Stimulated activated CD4-positive, alpha-beta T cell treated with anti-CD3 and anti-CD28 coated beads, Interleukin-4, amount 100 ng/mL, for 24 hours (primary cell): ENCODE data around the gene IGSF3.
"Not testable (repeated sequence)": the region's sequence is repeated elsewhere in the genome, so short reads cannot be mapped to it uniquely, and the experiment has no call there.

Experiments
- DNase-seq: peaks from one replicate; pipeline ENCODE4 v3.0.0-alpha.2; 2020

The IGSF3 gene

DNA sequence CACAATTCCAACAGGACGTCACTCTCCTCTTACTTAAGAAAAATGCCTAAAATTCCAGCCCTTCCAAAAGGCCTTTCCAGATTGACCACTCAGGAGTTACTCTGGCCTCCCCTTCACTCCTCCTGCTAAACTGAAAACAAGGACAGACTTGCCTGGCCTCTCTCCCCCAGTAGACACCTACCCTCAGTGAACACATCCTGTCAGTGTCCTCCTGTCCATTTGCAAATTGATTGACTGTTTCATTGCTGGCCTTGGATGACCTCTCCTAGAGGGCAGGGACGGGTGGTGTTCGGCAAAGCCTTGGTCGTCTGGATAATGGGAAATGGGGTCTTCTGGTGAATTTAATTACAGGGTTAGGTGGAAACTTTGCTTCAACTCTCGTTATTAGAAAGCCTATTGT, 8.9 kb downstream of the IGSF3 start:
- not testable (repeated sequence) for DNase-seq

DNA sequence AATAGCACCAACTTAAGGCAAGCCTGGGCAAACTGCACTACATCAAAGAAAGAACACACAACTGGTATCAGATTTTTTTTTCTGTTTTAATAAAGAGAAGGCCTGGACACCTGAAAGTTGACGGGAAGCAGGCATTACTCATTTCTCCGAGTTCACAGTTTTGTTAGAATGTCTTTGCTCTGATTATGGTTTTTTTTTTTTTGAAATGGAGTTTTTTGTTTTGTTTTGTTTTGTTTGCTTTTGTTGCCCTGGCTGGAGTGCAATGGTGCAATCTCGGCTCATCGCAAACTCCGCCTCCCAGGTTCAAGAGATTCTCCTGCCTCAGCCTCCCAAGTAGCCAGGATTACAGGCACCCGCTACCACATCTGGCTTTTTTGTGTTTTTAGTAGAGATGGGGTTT, 9.7 kb downstream of the IGSF3 start:
- not testable (repeated sequence) for DNase-seq

DNA sequence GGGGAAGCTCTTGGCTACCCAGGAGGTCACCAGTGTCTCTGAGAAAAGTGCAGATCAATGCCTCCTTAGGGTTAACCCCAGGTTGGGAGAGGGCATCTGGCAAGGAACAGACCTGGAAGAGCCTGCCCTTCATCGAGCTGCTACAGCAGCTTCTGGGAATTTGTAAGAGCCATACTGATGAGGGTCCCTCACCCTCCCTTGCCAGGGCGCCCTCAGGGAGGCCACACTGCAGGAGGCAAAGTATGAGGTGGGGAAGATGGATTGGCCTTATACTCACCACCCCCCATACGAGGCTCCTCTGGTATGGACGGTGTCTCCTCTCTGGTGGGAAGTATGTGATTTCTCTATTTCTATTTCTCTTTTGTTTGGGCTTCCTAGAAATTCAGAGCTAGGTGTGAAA, 13.2 kb downstream of the IGSF3 start:
- no peak for DNase-seq

DNA sequence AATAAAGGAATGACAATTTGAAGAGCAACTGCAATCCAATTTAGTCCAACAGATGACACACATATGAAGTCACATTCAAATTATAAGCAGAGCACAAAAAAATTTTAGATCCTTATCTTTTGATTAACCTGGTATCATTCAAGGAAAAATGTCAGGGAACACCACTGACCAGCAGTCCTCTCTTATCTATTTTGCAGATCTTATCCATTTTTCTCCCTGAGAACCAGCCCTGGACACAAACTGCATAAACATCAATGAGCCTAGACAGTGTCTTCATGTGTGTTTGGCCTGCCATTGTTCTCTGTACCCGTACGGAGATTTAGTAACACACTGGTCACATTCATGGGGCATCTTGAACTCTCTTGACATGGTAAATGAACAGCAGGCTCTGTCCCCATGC, 14.9 kb downstream of the IGSF3 start:
- DNase-seq, result not testable (repeated sequence)

DNA sequence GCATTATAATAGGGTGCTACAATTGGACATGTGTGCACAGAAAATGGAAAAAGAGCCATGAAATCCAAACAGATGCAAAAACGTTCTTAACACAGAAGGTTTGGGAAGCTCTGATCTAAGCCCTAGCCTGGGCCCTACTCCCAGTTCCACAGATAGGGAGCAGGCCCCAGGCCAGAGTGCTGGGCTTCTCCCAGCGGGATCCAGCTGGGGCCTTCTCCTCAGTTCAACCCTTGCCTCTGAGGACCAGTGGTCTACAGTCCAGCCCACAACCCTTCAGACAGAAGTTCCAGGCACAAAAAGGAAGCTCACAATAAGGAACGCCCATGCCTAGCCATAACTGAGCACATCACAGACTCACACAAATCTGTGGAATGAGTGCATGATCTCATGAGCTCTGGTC, 16.8 kb downstream of the IGSF3 start:
- DNase-seq, result not testable (repeated sequence)

DNA sequence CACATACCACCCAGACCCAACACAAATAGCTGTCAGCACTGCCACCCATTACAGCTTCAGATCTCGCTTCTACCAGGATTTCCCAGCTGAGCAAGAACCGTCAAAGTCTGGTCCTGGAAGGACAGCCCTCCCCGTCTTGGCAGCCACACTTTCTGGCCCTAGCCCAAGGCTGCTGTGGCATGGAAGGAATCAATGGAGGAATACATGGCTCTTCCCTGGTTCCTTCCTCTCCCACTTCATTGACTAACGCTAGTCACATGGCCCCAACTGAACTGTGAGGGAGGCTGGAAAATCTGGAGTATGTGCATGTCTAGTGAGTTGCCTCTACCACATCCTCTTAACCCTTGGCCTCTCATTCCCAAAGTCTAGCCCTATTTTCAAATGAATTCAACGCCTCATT, 18.5 kb downstream of the IGSF3 start:
- DNase-seq, result not testable (repeated sequence)

DNA sequence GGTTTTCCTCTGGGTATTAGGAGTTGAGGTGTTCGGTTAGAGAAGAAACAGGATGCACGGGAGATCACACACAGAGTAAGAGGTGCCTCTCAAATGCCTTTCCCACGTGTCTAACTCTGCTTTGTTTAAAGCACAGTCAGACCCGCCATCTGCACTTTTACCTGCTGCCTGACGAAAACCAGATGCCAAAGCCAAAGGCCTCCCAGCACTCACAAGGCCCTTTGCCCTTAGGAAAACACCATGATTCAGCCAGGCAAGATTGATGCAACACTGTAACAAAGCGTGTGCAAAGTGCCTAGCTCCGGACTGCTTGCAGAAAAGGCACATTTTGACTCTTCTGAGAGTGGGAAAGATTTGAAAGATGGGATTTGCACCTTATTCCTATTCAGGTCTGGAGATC, 19.2 kb downstream of the IGSF3 start:
- not testable (repeated sequence) for DNase-seq

DNA sequence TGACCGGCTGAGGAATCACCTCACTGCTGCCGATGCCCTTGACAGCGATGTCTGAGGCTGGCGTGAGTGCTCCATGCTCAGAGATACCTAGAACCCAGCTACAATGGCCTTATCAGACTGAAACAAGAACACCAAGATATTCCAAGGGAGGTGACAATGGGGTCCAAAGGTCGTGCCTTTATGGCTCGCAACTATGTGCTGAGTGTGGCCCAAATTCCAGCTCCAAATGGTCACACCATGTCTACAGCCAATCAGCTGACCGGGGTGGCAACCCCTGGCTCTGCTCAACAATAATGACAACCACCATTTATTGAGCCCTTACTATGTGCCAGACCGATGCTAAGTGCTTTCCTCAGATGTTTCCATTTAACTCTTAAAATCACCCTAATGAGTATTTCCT, 20.3 kb downstream of the IGSF3 start:
- DNase-seq, result not testable (repeated sequence)

DNA sequence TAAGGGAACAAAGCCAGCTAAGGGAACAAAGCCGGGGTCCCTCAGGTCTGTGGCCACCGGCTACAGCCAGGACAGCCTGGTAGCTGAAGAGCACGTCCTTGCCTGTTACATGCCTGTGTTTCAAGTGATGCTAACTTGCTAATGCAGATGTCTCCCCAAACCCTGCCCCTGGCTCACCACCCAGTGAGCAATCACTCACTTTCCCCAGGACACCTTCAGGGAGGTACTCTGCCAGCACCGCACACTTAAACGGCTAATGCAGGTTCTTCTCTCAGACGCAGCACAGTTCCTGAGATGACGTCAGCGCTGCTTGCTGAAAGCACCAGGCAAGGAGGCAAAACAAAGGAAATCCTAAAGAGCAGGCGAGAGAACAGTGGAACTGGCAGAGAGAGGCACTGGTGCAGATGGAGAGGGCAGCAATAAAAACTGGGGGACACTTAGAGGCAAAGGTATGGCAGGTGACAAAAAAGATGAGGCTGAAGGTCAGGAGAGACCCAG, 20.8 kb downstream of the IGSF3 start:
- DNase-seq, result not testable (repeated sequence)

DNA sequence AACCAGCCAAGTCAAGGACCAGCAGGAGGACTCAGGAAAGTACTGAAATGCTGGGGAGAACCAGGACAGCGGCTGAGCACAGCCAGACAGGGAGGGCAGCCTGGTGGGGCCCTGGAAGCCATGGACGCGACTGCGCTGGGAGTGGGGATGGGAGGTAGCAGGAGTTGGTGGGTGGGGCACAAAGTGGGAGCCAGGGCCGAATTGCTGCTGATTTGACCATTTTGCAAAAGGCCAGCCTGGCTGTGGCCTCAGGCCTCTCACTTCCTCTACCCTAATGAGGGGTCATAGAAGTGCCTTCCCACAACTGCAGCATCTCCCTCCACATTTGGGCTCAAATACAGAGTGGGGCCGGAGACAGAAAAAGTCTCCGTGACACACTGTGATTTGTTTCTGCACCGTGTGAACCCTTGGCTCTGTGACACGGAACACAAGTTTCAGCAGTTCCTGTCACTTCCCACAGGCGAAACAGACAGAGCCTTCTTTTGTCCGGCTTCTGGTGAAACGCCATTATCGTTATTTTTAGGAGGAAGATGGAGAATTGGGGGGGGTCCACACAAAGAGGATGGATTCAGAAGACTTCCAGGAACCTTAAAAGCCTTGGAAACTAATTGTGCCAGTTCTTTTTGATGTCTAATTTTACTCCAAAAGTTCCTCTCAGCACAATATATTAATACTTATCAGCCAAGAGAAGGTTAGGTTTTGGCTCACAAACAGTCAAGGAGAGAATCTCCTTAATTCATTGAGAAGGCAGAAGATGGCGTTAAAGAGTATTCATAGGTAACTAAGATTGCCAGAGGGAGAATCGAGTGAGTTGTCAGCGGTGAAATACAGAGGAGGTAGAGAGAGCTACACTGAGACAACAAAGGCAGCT, 21.5 kb downstream of the IGSF3 start:
- DNase-seq, result not testable (repeated sequence)

DNA sequence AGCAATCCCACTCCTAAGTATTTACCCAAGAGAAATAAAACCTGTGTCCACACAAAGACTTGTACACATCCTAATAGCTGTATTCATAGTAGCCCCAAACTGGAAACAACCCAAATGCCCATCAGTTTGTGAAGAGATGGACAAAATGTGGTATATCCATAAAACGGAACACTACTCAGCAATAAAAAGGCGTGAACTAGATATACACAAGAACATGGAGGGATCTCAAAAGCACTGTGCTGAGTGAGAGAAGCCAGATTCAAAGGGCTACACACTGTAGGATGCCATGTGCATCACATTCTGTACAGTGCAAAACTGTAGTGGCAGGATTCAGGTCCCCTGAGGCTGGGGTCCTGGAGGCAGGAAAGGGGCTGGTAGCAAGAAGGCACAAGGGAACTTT, 22.5 kb downstream of the IGSF3 start:
- DNase-seq, result not testable (repeated sequence)

DNA sequence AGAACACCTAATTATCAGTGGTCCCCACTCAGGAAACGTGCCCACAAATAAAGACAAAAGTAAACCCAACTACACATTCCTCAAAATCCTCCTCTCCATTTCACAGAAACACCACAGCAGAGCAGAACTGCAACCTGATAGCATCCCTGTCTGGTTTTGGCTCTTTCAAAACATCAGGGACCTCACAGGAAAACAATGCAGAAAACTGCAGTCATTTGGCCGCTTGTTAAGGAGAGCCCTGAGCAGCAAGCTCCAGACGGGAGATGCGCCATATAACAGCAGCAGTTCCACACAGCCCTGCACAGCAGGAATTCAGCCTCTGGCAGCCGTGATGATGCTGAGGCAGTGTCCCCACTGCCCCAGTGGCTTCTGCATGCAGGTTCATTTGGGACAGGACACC, 23.4 kb downstream of the IGSF3 start:
- DNase-seq, result not testable (repeated sequence)

DNA sequence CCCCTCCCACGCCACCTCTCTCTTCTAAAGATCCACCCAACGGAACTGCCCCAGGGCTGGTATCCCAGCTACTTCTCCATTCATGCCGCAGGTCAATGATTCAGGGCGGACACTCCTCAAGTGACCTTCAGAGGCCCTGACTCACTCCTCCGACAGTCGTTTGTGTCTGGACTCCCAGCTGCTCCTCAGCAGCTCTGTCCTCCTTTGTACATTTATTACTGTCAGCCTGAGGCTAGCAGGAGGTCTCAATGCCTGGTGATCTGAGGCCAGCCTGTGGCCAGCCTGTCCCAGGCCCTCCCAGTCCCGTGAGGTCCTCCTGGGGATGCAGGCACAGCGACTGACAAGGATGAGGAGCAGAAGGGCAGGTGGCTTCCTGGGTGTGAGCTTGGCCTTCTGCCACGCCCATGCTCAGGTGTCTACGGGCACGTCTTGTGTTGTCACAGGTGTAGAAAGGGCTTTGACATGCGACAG, 24.2 kb downstream of the IGSF3 start:
- not testable (repeated sequence) for DNase-seq

DNA sequence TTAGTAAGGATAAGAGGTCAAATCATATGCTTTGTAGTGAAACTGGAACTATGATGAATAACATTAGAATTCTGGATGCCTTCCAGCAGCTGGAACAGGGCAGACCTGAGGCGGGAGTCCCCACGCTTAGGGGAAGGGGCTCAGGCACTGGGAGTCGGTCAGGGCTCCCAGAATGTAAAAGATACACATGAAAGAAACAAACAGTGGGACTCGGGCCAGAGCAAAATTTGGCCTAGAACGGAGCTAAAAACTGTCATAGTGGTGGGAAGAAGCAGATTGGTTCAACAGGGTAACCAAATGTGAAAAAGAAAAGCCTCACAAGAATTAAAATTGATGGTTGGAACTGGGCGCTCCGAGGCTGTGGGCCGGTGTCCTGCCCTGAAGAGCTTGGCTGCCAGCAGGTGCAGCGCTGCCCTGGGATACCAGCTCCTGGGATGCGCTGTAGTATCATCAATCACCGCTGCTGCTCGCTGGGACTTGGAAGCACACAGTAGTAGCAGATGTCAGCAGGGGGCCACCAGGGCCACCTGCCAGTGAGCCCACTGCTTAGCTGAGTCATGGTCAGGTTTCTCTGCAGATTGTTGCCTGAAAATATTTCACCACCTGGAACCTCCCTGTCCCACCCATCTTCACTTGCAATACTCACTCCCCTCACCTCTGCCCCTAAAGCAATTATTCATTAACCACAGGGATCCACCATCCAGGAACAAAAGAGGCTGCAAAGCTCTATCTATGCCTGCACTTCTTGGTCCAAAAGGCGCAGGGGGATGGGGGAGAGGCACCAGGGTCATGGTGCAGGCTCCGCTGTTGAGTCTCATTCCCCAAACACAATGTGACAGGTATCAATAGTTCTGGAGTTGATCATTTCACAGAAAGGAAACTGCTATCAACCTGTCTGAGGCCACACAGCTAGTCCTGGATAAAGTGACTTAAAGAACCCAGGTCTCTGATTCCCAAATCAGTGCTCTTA, 24.9 kb downstream of the IGSF3 start:
- not testable (repeated sequence) for DNase-seq

DNA sequence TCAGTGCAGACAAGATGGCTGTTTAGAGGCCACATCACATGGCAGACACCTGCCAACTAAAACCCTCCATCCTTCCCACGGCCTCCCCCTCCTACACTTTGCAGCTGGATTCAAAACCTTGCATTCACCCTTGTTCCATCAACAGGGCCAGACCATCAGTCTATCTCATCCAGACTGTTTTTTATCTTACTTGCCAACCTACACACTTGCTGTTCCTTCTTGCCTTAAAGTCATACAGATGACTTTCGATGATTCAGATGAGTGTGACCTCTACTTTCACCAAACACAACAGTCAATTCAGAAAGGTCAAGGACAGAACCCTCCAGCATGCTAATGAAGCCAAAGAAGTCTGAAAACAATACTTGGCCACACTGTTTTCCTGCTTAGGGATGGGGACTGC, 29.9 kb downstream of the IGSF3 start:
- peak; percentile 28 for DNase-seq

DNA sequence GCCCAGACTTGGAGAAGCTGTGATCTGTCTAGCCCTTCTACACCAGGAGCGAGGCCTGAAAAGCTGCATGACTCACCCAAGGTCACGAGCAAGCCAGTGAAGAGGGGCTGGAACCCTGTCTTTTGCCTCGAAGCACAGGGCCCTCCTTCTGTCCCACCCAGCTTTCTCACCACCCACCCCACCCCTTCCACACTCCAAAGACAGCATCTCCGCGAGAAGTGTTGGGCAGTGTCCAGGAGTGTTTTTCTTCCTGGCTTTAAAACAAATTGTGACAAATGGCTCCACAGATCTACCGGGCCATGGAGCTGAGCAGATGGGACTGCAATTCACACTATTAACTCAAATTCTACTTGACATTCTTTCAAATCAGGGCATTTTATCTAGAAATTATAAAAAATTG, 30.9 kb downstream of the IGSF3 start:
- not testable (repeated sequence) for DNase-seq

DNA sequence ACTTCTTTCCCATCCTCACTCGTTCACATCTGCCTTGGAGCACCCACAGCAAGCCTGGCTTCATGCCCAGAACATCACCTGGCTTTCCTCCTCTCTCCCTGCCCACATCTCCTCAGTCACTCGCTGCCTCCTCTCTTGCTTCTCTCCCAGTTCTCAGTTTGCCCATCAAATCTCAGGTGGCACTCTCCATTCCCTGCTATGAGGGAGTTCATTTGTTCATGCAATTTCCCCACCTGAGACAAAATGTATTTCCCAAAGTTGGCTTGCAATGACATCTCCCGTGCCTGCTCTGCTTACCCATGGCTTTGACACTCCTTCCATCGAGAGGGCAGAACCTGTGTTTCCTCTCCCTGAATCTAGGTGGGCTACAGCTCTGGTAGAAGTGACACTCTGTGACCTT, 33.1 kb downstream of the IGSF3 start:
- not testable (repeated sequence) for DNase-seq

DNA sequence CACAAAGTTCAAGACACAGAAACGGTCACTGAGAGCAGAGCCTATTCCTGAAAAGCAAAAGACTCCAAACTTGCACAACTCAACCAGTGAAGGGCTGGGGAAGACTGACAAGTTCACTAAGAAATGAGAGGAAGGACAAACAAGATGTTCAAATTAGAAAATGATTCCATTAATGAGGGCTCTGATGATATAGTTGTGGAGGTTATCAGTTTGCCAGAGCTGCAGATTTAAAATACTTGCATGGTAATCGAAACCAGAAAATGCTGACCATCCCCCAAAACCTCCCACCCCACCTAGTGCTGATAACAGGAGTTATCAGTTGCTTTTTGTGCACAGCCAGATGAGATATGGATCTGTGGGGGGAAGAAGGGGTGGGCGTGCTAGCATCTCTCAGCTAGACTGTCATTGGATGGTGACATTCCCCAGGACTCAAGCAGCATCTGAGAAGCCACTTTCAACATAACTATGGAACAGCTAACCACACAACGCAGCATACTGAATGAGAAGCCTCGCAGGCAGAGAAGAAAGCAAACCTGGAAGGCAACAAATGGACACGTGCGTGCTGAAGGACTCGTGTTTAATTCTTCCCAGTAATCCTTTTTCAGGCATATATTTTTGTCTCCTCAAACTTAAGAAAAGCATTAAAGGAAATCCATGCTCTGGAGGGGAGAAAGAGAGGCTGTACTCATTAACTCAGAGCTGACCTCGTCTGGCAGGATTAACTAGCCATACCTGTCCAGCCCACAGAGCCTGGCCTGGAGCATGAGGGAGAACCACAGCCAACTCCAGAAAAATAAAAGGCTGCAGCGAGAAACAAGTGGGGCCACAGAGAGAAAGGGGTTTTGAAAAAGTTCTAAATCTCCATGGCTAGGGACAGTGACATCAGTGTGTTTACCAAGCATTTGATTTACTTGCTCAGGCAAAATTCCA, 35.3 kb downstream of the IGSF3 start:
- not testable (repeated sequence) for DNase-seq

DNA sequence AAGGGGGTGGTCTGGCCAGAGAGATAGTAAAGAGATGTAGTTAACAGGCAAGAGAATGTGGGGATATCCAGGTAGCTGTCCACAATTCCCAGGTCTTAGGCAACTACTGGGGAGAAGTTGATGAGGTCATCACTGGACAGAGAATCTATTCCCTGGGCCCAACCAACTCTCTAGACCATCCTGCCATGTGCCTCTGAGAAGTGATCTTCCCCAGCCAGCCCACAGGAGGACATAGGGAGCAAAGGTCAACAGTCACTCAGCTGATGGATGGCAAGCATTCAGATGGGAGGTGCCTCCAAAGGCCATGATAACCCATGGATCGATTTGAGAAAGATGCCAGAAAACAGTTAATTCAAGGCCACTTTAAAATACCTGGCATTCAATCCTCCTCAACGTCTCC, 36.0 kb downstream of the IGSF3 start:
- not testable (repeated sequence) for DNase-seq

DNA sequence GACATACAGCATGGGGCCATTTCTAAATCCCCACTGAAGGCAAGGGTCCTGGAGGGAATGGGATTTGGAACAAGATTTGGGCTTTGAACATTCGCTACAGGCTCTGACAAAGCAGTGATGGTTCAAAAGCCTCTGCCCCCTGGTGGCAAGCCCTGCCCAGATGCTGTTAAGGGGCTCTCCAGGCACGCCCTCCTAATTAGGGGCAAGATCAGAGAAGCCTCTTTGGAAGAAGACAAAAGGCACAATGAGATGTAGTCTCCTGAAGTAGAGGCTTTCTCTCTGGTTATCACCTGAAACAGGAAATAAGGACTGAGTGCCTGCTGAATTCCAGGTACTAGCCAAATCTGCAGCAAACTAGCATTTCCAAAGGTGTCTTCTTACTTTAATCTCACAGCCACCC, 37.5 kb downstream of the IGSF3 start:
- DNase-seq, result not testable (repeated sequence)

DNA sequence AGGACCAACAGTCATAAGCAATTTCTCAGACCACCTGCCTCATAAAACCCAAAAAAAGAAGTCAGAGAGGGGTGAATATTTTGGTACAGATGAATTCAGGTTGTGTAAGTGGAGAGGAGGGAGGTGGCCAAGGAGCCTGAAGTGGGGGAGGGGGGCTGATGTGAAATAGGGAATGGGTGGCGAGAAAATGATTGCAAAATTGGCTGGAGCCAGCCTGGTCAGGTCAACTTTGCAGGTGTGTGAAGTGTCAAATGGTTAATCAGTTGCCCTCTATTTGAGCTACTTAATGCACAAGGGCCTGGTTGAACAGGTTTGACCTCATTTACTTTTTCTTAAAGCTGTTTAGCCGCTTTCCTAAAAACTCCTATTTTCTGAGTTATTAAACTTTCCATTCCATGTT, 38.1 kb downstream of the IGSF3 start:
- not testable (repeated sequence) for DNase-seq

DNA sequence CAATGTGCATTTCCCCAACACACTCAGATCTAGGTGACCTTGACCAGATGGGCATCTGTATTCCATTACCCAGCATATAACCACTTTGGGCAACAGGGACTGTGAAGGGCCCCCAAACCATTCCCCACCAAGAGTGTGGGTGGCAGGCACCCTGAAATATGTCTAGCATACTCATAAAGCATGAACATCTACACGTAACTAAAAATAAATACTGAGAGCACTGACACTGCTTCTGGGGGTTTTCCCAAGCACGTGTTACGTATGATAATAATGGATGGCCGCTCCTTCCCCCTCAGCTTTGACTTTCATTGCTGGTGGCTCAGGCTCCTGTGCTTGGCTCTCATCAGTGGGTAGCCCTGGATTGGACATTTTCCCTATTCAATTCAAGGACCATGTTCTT, 39.1 kb downstream of the IGSF3 start:
- DNase-seq, result peak; percentile 12
